Hepatocyte (in vitro differentiated cells): ENCODE results near the gene DLG2.

Source experiments
- EZH2 ChIP-seq: fragments of 200-600 bp; sonication (generic); IDR thresholded peaks from 2 replicates; pipeline ENCODE4 v1.6.1; 2016; ENCODE audit warnings: antibody characterized with exemption, mild to moderate bottlenecking, borderline replicate concordance
- TF ChIP-seq, protein P1 (sequence below): fragments of 200-600 bp; sonication (generic); IDR thresholded peaks from 2 replicates; pipeline ENCODE4 v1.5.1; 2016; ENCODE audit warnings: antibody characterized with exemption, mild to moderate bottlenecking; ENCODE audit not compliant: poor library complexity

GRCh38 chr11:84655712-84656111 lies 971.4 kb downstream of the DLG2 start:
- TF ChIP-seq, protein P1, sequence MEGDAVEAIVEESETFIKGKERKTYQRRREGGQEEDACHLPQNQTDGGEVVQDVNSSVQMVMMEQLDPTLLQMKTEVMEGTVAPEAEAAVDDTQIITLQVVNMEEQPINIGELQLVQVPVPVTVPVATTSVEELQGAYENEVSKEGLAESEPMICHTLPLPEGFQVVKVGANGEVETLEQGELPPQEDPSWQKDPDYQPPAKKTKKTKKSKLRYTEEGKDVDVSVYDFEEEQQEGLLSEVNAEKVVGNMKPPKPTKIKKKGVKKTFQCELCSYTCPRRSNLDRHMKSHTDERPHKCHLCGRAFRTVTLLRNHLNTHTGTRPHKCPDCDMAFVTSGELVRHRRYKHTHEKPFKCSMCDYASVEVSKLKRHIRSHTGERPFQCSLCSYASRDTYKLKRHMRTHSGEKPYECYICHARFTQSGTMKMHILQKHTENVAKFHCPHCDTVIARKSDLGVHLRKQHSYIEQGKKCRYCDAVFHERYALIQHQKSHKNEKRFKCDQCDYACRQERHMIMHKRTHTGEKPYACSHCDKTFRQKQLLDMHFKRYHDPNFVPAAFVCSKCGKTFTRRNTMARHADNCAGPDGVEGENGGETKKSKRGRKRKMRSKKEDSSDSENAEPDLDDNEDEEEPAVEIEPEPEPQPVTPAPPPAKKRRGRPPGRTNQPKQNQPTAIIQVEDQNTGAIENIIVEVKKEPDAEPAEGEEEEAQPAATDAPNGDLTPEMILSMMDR: no peak
- no peak for TF ChIP-seq EZH2
